HEK293T (cell line): Measurements from ENCODE around the gene SLC24A2.

Experiments
- CTCF ChIA-PET: fragments of 350-600 bp; formaldehyde crosslinking; extraction: SDS; loops from one replicate; lab custom pipeline; 2021; ENCODE audit warnings: antibody characterized with exemption, inconsistent platforms; lab: Yijun Ruan, JAX
- POLR2A ChIA-PET: fragments of 350-600 bp; formaldehyde crosslinking; extraction: SDS; loops from one replicate; lab custom pipeline; 2020; ENCODE audit warnings: antibody characterized with exemption, inconsistent platforms; lab: Yijun Ruan, JAX
- DNase-seq: peaks from one replicate; pipeline ENCODE4 v3.0.0; 2012; ENCODE audit warnings: mixed read lengths; ENCODE audit errors: extremely low spot score
- ARNT ChIP-seq: fragments of 450-650 bp; IDR thresholded peaks from 2 replicates; pipeline ENCODE4 v1.6.1; 2017; ENCODE audit warnings: mild to moderate bottlenecking
- BHLHE40 ChIP-seq: fragments of 450-650 bp; IDR thresholded peaks from 2 replicates; pipeline ENCODE4 v1.6.1; 2016; ENCODE audit warnings: mild to moderate bottlenecking, moderate library complexity, borderline replicate concordance
- CTBP1 ChIP-seq: fragments of 450-650 bp; IDR thresholded peaks from 2 replicates; pipeline ENCODE4 v1.6.1; 2016; ENCODE audit warnings: borderline replicate concordance
- ELF4 ChIP-seq: fragments of 450-650 bp; IDR thresholded peaks from 2 replicates; pipeline ENCODE4 v1.6.1; 2017; ENCODE audit warnings: antibody characterized with exemption
- FOXA1 ChIP-seq: fragments of 450-650 bp; IDR thresholded peaks from 2 replicates; pipeline ENCODE4 v1.6.1; 2016; ENCODE audit warnings: mild to moderate bottlenecking
- FOXK2 ChIP-seq: fragments of 450-650 bp; IDR thresholded peaks from 2 replicates; pipeline ENCODE4 v1.6.1; 2016; ENCODE audit warnings: mild to moderate bottlenecking
- FOXM1 ChIP-seq: fragments of 450-650 bp; IDR thresholded peaks from 2 replicates; pipeline ENCODE4 v1.6.1; 2017; ENCODE audit warnings: mild to moderate bottlenecking, borderline replicate concordance
- HDGF ChIP-seq: fragments of 450-650 bp; IDR thresholded peaks from 2 replicates; pipeline ENCODE4 v1.6.1; 2017; ENCODE audit warnings: antibody characterized with exemption, borderline replicate concordance
- L3MBTL2 ChIP-seq: fragments of 450-650 bp; conservative IDR thresholded peaks from 2 replicates; pipeline ENCODE4 v1.6.1; 2016; ENCODE audit warnings: mild to moderate bottlenecking
- LEF1 ChIP-seq: fragments of 450-650 bp; IDR thresholded peaks from 2 replicates; pipeline ENCODE4 v1.6.1; 2017; ENCODE audit warnings: mild to moderate bottlenecking, borderline replicate concordance
- NFRKB ChIP-seq: fragments of 450-650 bp; IDR thresholded peaks from 2 replicates; pipeline ENCODE4 v1.6.1; 2016; ENCODE audit warnings: mild to moderate bottlenecking, moderate library complexity
- SP1 ChIP-seq: fragments of 450-650 bp; IDR thresholded peaks from 2 replicates; pipeline ENCODE4 v1.6.1; 2017
- SUZ12 ChIP-seq: fragments of 450-650 bp; IDR thresholded peaks from 2 replicates; pipeline ENCODE4 v1.6.1; 2016; ENCODE audit warnings: mild to moderate bottlenecking
- TARDBP ChIP-seq: fragments of 450-650 bp; IDR thresholded peaks from 2 replicates; pipeline ENCODE4 v1.6.1; 2016
- ZNF384 ChIP-seq: fragments of 450-650 bp; IDR thresholded peaks from 2 replicates; pipeline ENCODE4 v1.6.1; 2016
- TF ChIP-seq, protein P1 (sequence below): fragments of 450-650 bp; IDR thresholded peaks from 2 replicates; pipeline ENCODE4 v1.6.1; 2016

SLC24A2 gene

GRCh38 chr9:19788152-19788551, 685 bp downstream of the SLC24A2 start:
- POLR2A ChIA-PET, result no interaction called here
- CTCF ChIA-PET, result no interaction called here
- TF ChIP-seq FOXM1 (no peak), HDGF (no peak), SP1 (no peak), BHLHE40 (no peak)
- TF ChIP-seq, protein P1, sequence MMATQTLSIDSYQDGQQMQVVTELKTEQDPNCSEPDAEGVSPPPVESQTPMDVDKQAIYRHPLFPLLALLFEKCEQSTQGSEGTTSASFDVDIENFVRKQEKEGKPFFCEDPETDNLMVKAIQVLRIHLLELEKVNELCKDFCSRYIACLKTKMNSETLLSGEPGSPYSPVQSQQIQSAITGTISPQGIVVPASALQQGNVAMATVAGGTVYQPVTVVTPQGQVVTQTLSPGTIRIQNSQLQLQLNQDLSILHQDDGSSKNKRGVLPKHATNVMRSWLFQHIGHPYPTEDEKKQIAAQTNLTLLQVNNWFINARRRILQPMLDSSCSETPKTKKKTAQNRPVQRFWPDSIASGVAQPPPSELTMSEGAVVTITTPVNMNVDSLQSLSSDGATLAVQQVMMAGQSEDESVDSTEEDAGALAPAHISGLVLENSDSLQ, result no peak
- peak; percentile 55 for DNase-seq

- CTCF ChIA-PET, result no interaction called here
- DNase-seq, result no peak
- POLR2A ChIA-PET, result no interaction called here
- TF ChIP-seq ZNF384 (no peak), LEF1 (no peak), NFRKB (no peak), BHLHE40 (no peak), L3MBTL2 (no peak), HDGF (no peak), FOXM1 (no peak), ELF4 (no peak), FOXA1 (no peak), TARDBP (no peak), FOXK2 (no peak), ARNT (no peak), CTBP1 (no peak), SP1 (no peak), SUZ12 (no peak)
- TF ChIP-seq, protein P1, result no peak
These were observed 1.2 kb downstream of the SLC24A2 start for GRCh38 chr9:19787672-19788071.

DNA sequence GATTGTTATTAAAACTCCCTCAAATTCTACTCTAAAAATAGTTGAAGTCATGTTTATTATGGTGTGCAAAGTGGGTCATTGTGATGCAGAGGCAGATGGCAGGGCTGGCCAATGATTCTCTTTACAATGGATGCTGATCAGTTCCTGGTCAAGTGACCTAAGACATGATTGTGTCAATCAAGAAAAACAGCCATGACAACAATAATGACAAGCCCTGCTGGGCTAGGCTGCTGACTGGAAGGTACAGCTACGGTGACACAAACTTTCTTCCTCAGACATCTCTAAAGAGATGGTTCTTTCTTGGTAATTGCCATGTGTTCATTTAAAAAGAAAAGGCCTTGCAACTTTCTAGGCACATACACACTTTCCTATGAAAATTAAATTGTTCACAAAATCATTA, 3.6 kb downstream of the SLC24A2 start:
- no peak for DNase-seq
- TF ChIP-seq FOXM1, result no peak
- TF ChIP-seq ZNF384, result no peak
- no peak for TF ChIP-seq ARNT
- TF ChIP-seq CTBP1, result no peak
- TF ChIP-seq NFRKB, result no peak
- no peak for TF ChIP-seq HDGF
- TF ChIP-seq L3MBTL2, result no peak
- no peak for TF ChIP-seq LEF1
- no peak for TF ChIP-seq FOXA1
- no peak for TF ChIP-seq ELF4
- no peak for TF ChIP-seq SP1
- TF ChIP-seq, protein P1, result no peak
- no peak for TF ChIP-seq SUZ12
- TF ChIP-seq TARDBP, result no peak
- TF ChIP-seq BHLHE40, result no peak
- TF ChIP-seq FOXK2, result no peak
- ChIA-PET POLR2A (no interaction called here), CTCF (no interaction called here)

DNA sequence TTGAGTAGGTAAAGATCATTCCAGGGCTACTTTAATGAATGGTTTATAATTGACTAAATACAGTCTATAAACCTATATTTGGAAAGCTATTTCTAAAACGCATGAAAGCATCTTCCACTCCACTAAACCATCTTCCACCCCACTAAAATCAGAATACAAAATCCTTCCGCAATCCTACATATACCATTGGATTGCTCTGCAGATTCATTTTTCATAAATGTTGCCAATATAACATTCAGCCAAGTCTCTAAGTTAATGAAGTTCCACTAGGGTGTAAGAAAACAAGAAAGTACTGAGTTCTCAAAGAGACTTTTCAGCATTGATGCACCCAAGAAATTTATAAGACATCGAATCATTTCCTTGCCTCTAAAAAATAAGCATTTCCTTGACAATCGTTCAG, 4.7 kb downstream of the SLC24A2 start:
- DNase-seq, result no peak
- TF ChIP-seq SP1 (no peak), L3MBTL2 (no peak), FOXA1 (no peak), LEF1 (no peak), FOXM1 (no peak), FOXK2 (no peak), NFRKB (no peak)
- TF ChIP-seq, protein P1, result no peak
- ChIA-PET POLR2A (no interaction called here), CTCF (interaction anchor here (0.7 kb wide), 1 partner anchor 183 kb away, joined by 3 read pairs; no protein-coding TSS in a partner anchor)

DNA sequence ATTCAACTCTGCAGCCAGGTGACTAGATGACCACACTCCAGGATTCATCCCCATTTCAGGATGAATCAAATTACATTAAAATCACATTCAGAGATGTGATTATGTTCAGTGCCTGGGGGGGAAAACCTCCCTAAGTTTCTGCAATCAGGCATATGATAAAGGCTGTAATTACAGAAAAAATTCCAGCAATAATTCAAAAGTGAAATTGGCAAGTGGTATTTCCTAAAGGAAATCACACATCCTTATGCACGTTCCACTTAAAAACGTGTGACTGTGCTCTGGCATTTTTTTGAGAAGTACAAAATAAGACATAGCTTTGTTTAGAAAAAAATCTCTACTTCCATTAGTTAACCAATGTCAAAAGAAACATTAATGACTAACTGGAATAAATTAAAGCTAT, 5.3 kb downstream of the SLC24A2 start:
- CTCF ChIA-PET, result interaction anchor here (0.7 kb wide), 1 partner anchor 184 kb away, joined by 3 read pairs; no protein-coding TSS in a partner anchor
- TF ChIP-seq SUZ12, result no peak
- TF ChIP-seq NFRKB, result no peak
- no peak for TF ChIP-seq L3MBTL2
- TF ChIP-seq FOXA1, result no peak
- no peak for TF ChIP-seq HDGF
- TF ChIP-seq, protein P1, result no peak
- TF ChIP-seq SP1, result no peak
- DNase-seq, result no peak
- POLR2A ChIA-PET, result no interaction called here

- TF ChIP-seq CTBP1, result no peak
- no peak for TF ChIP-seq ARNT
- no peak for TF ChIP-seq SP1
- TF ChIP-seq FOXK2, result no peak
- TF ChIP-seq HDGF, result no peak
- TF ChIP-seq BHLHE40, result no peak
- no peak for TF ChIP-seq FOXM1
- TF ChIP-seq, protein P1, result no peak
- no peak for TF ChIP-seq NFRKB
- no peak for TF ChIP-seq ELF4
- no peak for TF ChIP-seq LEF1
- DNase-seq, result peak; percentile 45
- POLR2A ChIA-PET, result no interaction called here
- CTCF ChIA-PET, result no interaction called here
These were observed 6.8 kb downstream of the SLC24A2 start for GRCh38 chr9:19782005-19782404.
